ENCODE data around the gene TM9SF1. TPM values are rescaled to one million over a fixed set of nuclear protein-coding genes. Genes with fewer than 3 reads are reported as not detected.
A peak's percentile ranks its signal among the peaks of the same experiment; 100 is the strongest.

TM9SF1 gene
- total and polyA plus RNA-seq, 10 of the 15 experiments (the other 5 are each of a cell fraction or from before 2014, with no cell fraction given) = 7.2 to 39.2 (median 17.6) TPM

DNA sequence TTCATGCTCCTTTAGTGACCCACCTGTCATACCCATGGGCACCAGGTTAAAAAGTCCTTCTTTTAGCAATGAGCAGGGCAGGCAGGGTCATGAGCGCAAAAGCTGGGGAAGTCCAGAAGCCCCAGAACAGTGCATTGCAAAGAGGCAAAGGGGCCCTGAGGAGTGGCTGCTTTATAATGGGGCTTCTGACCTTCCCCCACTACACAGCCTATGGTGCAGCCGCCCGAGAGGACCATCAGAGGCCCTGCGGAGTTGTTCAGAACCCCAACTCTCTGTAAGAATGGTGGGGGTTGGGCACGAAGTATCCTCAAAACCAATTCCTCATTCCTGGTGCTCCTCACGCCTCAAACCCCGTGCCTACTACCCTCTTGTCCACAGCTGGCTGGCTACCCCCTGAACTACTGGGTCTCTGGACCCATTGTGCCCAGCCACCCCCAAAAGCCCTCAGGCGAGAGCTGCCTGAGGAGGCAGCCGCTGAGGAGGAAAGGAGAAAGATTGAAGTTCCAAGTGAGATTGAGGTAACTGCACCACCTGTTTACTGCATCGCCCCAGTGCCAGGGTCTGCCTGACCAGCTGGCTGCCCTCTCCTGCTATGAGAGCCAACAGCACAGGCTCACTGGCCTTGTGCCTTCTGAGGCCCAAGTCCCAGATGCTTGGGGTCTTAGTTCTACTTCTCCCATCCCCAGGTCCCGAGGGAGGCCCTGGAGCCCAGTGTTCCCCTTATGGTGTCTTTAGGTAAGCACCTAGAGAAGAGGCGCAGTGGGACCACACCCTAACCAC, 16.7 kb downstream of the TM9SF1 start:
- Histone ChIP-seq H3K9me3 (replicated peaks; ENCODE audit: control insufficient read depth, insufficient read depth, low read length) (no peaks in the 10 kb centered on the region), H2AFZ (ENCODE audit: control insufficient read depth, low read depth, low read length) (no peak overlapping the region), H3K27ac (ENCODE audit: control insufficient read depth, insufficient read depth) (no peak overlapping the region), H3K4me3 (no peak overlapping the region), H3K9ac (ENCODE audit: control insufficient read depth, insufficient read depth, low read length) (no peak overlapping the region), H3K79me2 (ENCODE audit: control insufficient read depth, insufficient read depth, low read length) (no peaks in the 10 kb centered on the region), H3K4me2 (ENCODE audit: control insufficient read depth, insufficient read depth) (no peak overlapping the region), H4K20me1 (ENCODE audit: control insufficient read depth, insufficient read depth) (no peaks in the 10 kb centered on the region), H3K4me1 (ENCODE audit: control insufficient read depth, insufficient read depth, low read length) (no peaks in the 10 kb centered on the region), H3K36me3 (ENCODE audit: control insufficient read depth in 2 of 2, insufficient read depth in 2 of 2, low read length in 1 of 2) (peaks cover 14 to 41% of the 10 kb centered on the region in 2 experiments; a peak in 3 of 4 replicates), H3K27me3 (replicated peaks in 1 of 2; ENCODE audit: control insufficient read depth in 2 of 2, insufficient read depth in 2 of 2, low read length in 1 of 2) (no peaks in the 10 kb centered on the region)
- FAIRE-seq (no peak), DNase-seq (ENCODE audit: low read depth, low spot score) (no peak), ATAC-seq (no peak)
- SMC1A ChIA-PET (ENCODE audit: uncharacterized antibody, unreplicated experiment) = no interaction called here
- TF ChIP-seq ZBTB40 (IDR thresholded peaks at IDR 0.05; ENCODE audit: borderline replicate concordance) (no peak), ZBTB11 (CRISPR knock-in tag; IDR thresholded peaks at IDR 0.05) (no peak), POLR2A (IDR thresholded peaks at IDR 0.05; ENCODE audit: low read depth, low read length) (peak; percentile 9; the same call in 1 of the 2 replicates), IKZF2 (IDR thresholded peaks at IDR 0.05) (no peak)
- POLR2A ChIA-PET = interaction anchor here (1.1 to 1.2 kb wide), 2 partner anchors 14 to 37 kb away, joined by 3 read pairs; partner anchors contain the start of gene EMC9
- BruUV-seq (replicated peaks) = no TSS peak
- intact Hi-C loops (cut with micrococcal nuclease; ENCODE audit: unreplicated experiment) (no loop called here), in situ Hi-C loops (cut with MboI) (no loop called here)
- RAD21 ChIA-PET (ENCODE audit: unreplicated experiment) = no interaction called here
- WGBS (ENCODE audit: insufficient coverage, insufficient replicate concordance, low lambda C conversion rate, missing lambda C conversion rate) = 90% methylated on average over 12 of the region's 12 CpGs
- CTCF ChIA-PET = no interaction called here

Data from GM12878 (cell line).